SIG-M5 (cell line): ENCODE measurements around the gene CRACDL.
"Not testable (repeated sequence)": the region's sequence is repeated elsewhere in the genome, so short reads cannot be mapped to it uniquely, and the experiment has no call there.

ENCODE experiments used
- DNase-seq: peaks from one replicate; lab custom pipeline; 2025; lab: John Stamatoyannopoulos, UW

The CRACDL gene

GRCh38 chr2:98884658-98885057, 51.4 kb downstream of the CRACDL start:
- no peak for DNase-seq

GRCh38 chr2:98883780-98884211, 52.2 kb downstream of the CRACDL start:
- DNase-seq, result no peak

DNA sequence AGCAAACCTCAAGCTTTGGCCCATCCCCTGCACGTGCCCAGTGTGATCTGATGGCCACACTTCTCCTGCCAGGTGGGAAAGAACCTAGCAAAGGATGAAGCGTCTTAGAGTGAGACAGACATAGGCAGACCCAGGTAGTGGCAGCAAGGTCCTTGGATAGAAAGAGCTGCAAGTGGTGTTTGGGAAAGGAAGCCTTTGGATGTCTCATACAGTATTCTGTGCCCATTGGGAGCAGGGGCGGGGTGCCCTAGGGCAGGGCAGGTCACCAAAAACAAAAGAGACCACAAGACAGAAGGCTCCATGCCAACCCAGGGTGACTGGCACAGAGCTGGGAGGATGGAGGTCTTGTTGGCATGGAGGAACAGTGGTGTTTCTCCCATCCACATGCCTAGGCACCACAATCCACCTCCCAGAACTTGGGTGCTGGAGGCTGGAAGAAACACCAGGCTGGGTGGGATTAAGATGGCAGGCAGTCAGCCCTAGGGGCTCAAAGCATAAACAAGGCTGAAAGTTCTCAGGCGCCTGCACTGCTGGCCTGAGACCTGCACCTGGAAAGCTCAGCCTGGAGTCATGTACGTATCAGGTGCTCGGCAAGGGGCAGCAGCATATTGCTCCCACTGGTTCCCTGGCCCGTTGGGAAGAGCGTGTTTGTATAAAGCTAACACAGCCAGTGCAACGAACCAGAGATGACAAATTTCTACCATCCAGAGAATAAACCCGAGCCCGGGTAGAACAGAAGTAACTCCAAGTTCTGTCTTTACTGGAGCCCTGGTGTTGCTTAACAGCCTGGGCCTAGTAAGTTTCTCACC, 52.9 kb downstream of the CRACDL start:
- no peak for DNase-seq

DNA sequence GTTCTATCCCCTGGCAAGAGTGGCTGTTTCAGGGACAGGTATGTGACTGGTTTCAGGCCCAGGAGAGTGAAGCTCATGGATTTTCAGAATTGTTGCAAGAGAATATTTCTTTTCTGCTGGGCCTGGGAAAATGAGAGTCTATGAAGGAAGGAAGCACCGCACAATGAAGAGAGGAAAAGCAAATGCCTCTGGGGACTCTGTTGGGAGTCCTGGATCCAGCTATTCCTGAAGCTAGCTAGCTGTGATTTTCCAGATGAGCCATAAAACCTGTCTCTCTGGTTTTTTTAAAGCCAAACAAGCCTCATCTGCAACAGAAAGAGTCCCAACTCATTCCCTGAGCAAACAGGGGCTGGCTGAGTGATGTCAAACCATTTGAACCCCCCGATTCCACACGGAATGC, 53.7 kb downstream of the CRACDL start:
- DNase-seq, result no peak

DNA sequence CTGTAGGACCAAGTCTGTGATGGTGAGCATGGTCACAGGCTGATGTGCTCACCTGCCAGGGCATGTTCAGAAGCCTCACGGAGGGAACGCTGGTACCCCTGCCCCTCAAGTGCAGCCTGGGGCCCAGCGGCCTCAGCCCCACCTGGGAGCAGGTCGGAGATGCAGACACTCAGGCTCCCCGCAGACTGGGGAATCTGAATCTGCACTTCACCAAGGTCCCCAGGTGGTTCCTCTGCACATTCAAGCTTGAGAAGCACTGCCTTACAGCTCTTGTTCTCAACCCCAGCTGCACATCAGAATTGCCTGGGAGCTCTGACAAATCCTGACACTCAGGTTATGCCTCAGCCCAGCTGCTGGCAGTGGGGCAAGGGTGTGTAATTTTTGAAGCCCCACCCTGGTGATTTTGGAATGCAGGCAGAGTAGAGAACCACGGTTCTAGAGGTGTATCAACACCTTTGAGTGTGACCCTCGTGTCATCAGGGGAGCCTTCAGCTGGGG, 54.8 kb downstream of the CRACDL start:
- no peak for DNase-seq

DNA sequence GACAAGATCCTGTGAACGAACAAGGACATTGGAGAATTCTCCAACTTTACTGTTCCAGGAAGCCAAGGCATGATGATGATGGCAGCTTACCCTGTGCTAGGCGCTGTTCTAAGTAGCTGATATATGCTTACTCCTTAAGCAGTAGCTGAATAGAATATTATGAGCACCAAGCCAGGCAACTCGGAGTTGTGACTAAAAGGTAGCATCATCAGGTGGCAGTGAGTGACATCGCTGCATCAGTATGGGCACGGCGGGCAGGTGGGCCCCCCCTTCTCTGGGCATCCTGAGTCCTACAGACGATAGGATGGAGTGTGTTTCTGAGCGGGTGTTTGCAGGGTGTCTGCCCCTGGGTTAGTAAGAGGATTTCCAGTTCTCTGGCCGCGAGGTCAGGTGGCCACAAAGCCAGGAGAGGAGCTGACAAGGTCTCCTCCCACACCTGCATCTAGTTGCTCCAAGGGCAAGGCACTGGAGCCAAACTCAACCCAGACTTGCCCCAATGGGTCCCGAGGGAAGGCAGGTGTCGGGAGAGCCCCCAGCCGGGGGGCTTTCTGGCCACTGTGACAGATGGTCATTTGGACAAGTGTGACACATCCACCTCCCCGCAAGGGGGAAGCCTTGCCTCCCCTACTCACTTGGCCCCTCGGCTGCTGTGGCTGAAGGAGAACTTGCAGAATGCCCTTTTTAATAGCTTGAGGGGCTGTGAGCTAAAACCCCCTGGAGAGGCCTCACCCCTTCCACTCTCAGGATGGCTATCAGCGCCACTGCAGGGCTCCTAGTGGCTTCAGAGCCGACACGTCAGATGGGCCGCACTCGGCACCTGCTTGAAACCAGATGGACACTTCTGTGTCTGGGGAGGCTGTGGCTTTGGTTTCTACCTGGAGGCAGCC, 55.5 kb downstream of the CRACDL start:
- no peak for DNase-seq

DNA sequence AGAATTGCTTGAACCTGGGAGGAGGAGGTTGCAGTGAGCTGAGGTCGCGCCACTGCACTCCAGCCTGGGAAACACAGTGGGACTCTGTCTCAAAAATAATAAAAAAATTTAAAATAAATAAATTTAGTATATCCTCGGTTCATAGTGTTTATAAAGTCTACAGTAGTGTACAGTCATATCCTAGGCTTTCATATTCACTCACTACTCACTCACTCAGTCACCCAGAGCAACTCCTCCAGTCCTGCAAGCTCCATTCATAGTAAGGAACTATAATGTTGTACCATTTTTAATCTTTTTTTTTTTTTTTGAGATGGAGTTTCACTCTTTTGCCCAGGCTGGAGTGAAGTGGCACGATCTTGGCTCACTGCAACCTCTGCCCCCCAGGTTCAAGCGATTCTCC, 58.4 kb downstream of the CRACDL start:
- not testable (repeated sequence) for DNase-seq

DNA sequence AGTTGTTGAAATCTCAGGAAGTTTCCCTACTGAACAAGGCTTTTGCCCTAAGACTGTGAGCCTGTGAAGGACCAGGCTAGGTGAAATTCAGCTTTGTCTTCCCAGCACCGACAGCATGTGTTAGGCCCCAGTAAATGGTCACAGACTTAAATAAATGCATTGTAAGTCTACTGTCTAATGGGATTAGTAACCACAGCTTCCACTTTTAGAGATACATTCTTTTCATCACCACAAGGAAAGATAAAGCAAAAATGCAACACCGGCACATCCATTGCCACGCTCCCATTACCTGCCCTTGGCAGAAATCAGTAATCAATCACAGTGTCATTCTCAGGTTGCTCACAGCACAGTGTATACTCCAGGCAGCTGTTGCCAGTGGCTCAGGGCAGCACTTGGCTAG, 59.3 kb downstream of the CRACDL start:
- no peak for DNase-seq

DNA sequence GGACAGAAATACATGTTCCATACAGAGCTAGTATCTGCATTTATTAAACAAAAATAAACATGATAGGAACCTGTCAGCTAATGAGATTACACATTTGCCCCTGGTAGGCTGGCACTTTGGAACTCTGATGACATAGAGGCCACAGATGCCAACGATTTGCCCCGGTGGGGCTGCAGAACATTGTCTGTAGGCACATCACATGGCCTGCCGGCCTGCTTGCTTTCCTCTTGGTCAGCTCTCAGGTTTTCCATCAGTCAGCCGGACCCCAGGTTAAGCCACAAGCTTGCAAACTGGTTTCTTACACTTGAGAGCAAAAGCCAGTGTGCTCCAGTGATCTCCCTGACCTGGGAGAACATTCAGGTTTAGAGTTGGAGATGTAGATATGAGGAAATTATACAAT, 60.3 kb downstream of the CRACDL start:
- DNase-seq, result no peak

GRCh38 chr2:98875081-98875728, 60.8 kb downstream of the CRACDL start:
- DNase-seq, result no peak

DNA sequence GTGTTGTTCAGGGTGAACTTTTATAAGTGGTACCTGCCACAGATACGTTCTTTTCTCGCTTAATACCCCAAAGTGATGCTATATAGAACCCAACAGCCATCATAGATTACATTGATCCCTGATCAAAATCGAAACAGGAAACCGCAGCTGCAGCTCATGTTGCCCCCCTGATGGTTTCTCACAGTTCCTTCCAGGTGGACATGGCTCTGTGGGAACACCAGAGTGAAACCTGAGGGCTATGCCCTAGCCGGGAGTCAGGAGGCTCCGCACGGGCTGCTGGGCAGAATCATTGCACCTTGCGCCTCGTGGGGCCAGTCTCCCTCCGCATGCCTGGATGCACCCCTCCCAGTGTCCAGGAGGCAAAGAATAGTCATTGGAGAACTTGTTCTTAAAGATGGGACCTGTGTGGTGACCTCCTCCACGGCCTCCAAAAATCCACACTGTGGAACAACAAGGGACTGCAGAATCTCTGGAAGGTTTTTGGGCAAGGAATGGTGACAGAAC, 61.8 kb downstream of the CRACDL start:
- no peak for DNase-seq

- DNase-seq, result no peak
These were observed 63.5 kb downstream of the CRACDL start for GRCh38 chr2:98872526-98872925.

GRCh38 chr2:98871506-98871905, 64.5 kb downstream of the CRACDL start:
- DNase-seq, result no peak

DNA sequence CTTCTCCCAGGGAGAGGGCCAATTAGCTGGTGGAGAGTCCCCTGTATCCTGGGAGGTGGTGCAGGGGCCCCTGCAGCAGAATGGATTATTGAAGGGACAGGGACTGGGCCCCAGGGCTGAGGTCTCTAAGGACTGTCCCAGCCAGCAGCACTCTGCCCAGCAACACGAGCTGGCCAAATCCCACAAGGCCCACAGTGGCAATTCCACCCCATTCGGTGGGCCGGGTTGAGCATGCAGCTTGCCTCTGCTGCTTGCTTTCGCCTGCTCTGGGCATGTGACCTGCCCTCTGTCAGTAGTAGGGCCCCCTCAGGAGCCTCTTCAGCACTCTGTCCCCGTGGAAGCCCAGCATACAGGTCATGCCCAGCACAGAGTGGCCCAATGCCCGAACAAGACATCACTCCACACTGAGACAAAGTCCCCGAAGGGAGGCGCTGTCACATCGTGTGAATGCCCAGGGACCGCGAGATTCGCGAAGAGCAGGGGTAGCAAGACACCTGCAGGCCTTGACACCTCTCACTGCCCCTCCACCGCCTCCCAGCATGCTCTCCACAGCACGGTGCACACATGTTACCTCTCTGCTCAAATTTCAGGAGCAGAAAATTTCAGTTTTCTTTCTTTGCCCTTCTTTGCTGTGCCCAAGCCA, 65.4 kb downstream of the CRACDL start:
- no peak for DNase-seq

- DNase-seq, result no peak
These were observed 66.2 kb downstream of the CRACDL start for GRCh38 chr2:98869870-98870269.

DNA sequence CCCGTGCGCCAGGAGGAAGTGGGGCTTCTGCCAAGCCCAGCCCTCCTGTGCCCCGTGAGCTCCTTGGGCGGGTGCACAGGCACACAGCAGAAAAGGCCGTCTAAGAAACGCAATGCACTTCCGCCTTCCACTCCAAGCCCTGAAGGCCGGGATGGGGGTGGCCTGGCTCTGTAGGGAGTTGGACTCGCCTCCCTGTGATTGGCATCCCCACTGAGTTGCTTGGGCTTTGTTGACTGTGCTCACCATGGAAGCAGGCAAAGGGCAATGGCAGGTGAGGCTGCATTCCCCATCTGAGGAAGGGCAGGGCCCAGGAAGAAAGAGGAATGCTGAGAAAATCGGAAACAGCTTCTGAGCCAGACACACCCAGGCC, 66.8 kb downstream of the CRACDL start:
- DNase-seq, result no peak

GRCh38 chr2:98868548-98869271, 67.3 kb downstream of the CRACDL start:
- no peak for DNase-seq

DNA sequence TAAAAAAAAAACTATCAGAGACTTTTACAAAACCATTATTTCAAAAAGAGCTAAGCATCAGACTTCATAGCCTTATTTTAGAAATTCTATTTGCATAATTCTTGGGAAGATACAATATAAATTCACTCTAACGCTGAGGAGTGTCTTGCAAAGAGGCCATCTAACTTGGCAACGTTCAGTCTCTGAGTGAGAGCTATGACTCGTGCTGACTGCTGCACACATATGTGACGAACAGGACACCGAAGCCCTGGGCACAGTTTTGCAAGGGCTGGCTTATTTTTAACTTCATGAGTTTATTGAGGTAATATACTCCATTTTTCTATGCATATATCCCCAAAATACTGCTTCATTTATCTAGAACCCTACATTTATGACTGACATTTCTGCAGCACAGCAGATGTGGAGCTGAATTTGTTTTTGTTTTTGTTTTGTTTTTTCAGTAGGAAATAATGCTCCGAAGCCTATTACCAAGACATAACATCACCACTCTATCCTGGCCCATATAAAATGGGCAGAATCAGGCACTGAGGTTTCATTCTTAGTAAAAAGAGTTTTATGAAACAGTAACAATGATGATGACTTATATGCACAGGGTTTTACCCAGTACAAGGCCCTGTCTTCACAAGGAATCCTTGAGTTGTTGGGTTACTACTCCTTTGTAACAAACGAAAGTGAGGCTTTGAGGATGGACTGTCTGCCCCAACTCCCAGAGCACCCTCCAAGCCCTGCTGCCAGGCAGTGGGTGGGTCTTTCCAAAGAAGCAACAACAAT, 68.3 kb downstream of the CRACDL start:
- no peak for DNase-seq

GRCh38 chr2:98866033-98866432, 70.0 kb downstream of the CRACDL start:
- no peak for DNase-seq

GRCh38 chr2:98861601-98862000, 74.4 kb downstream of the CRACDL start:
- no peak for DNase-seq
